ENCODE measurements around the gene ALDOB.

DNA sequence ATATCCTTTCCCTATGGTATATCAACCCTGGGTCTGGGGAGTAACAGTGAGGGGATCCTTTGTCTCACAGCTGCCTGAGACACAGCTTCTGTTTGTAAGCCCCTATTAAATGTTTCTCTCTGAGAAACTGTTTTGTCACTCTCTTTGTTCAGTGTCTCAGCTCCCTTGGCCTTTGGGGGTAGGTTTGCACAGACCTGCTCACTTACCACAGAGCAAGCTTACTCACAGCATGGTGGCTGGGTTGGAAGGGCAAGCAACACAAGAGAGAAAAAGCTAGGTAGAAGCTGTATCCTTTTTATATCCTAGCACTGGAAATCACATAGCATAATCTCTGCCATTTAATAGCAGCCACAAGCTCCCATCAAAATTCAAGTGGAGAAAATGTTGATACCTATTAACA lies 55.3 kb downstream of the ALDOB start:
- TF ChIP-seq, protein P1, sequence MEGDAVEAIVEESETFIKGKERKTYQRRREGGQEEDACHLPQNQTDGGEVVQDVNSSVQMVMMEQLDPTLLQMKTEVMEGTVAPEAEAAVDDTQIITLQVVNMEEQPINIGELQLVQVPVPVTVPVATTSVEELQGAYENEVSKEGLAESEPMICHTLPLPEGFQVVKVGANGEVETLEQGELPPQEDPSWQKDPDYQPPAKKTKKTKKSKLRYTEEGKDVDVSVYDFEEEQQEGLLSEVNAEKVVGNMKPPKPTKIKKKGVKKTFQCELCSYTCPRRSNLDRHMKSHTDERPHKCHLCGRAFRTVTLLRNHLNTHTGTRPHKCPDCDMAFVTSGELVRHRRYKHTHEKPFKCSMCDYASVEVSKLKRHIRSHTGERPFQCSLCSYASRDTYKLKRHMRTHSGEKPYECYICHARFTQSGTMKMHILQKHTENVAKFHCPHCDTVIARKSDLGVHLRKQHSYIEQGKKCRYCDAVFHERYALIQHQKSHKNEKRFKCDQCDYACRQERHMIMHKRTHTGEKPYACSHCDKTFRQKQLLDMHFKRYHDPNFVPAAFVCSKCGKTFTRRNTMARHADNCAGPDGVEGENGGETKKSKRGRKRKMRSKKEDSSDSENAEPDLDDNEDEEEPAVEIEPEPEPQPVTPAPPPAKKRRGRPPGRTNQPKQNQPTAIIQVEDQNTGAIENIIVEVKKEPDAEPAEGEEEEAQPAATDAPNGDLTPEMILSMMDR (conservative IDR thresholded peaks at IDR 0.05; ENCODE audit: low read depth, low read length), result no peak
- TF ChIP-seq EZH2phosphoT487 (IDR thresholded peaks at IDR 0.05; ENCODE audit: borderline replicate concordance, low read length), result no peak

Measured in PC-3 (cell line).